Neural cell (in vitro differentiated cells): ENCODE measurements around the gene PRKCA. TPM values are rescaled to one million over a fixed set of nuclear protein-coding genes. Genes with fewer than 3 reads are reported as not detected.

Experiments used
- H2AFZ ChIP-seq: fragments of 200-600, 300-800 bp; sonication (generic), shearing (Covaris generic); 2 replicates; pipeline ENCODE4 v1.6.0; 2014; ENCODE audit warnings: low read depth, mild to moderate bottlenecking, antibody characterized with exemption, low read length, moderate library complexity
- H3F3A ChIP-seq: fragments of 200-600 bp; shearing (Covaris generic); 2 replicates; pipeline ENCODE4 v1.6.1; 2016; ENCODE audit warnings: mild to moderate bottlenecking, moderate library complexity, mixed read lengths, antibody characterized with exemption, low read length; ENCODE audit not compliant: insufficient read depth, poor library complexity, severe bottlenecking
- H3K27ac ChIP-seq: fragments of 200-600, 300-800 bp; sonication (generic), shearing (Covaris generic); 2 replicates; pipeline ENCODE4 v1.5.1; 2014; ENCODE audit warnings: mild to moderate bottlenecking, low read length, moderate library complexity
- H3K27me3 ChIP-seq: fragments of 300-800, 200-600 bp; sonication (generic), shearing (Covaris generic); 2 replicates; pipeline ENCODE4 v1.6.0; 2014; ENCODE audit warnings: mild to moderate bottlenecking, low read depth, low read length, moderate library complexity; ENCODE audit not compliant: insufficient read depth
- H3K36me3 ChIP-seq: fragments of 300-800, 200-600 bp; sonication (generic), shearing (Covaris generic); 2 replicates; pipeline ENCODE4 v1.5.1; 2014; ENCODE audit warnings: mild to moderate bottlenecking, antibody characterized with exemption, low read length, moderate library complexity; ENCODE audit not compliant: insufficient read depth
- H3K4me2 ChIP-seq: fragments of 300-800, 200-600 bp; sonication (generic), shearing (Covaris generic); 2 replicates; pipeline ENCODE4 v1.6.0; 2014; ENCODE audit warnings: mild to moderate bottlenecking, low read length
- H3K4me3 ChIP-seq: fragments of 300-800, 200-600 bp; sonication (generic), shearing (Covaris generic); 2 replicates; pipeline ENCODE4 v1.5.1; 2014; ENCODE audit warnings: mild to moderate bottlenecking, low read length, moderate library complexity
- H3K79me2 ChIP-seq: fragments of 200-600 bp; shearing (Covaris generic); replicated peaks from 2 replicates; pipeline ENCODE4 v1.6.0; 2014; ENCODE audit warnings: mild to moderate bottlenecking, low read length, moderate library complexity; ENCODE audit not compliant: insufficient read depth
- H3K9ac ChIP-seq: fragments of 300-800, 200-600 bp; sonication (generic), shearing (Covaris generic); 2 replicates; pipeline ENCODE4 v1.6.1; 2016; ENCODE audit warnings: mild to moderate bottlenecking, low read length, mixed read lengths
- H3K9me2 ChIP-seq: fragments of 200-600 bp; shearing (Covaris generic); 2 replicates; pipeline ENCODE4 v1.6.1; 2016; ENCODE audit warnings: mild to moderate bottlenecking, low read length, mixed read lengths; ENCODE audit not compliant: insufficient read depth
- H3K9me3 ChIP-seq: fragments of 200-600, 300-800 bp; sonication (generic), shearing (Covaris generic); 2 replicates; pipeline ENCODE4 v1.6.1; 2016; ENCODE audit warnings: mild to moderate bottlenecking, mixed run types, low read length, moderate library complexity, mixed read lengths
- H4K20me1 ChIP-seq: fragments of 200-600 bp; shearing (Covaris generic); 2 replicates; pipeline ENCODE4 v1.6.1; 2016; ENCODE audit warnings: mild to moderate bottlenecking, mixed run types; ENCODE audit not compliant: insufficient read depth
- CTCF ChIP-seq: fragments of 450-650 bp; IDR thresholded peaks from 2 replicates; pipeline ENCODE4 v1.5.1; 2014; ENCODE audit warnings: antibody characterized with exemption, mild to moderate bottlenecking, moderate library complexity; ENCODE audit not compliant: poor library complexity, severe bottlenecking
- EP300 ChIP-seq: fragments of 450-650 bp; conservative IDR thresholded peaks from 2 replicates; pipeline ENCODE4 v1.6.1; 2014; ENCODE audit warnings: antibody characterized with exemption, mild to moderate bottlenecking, moderate library complexity; ENCODE audit not compliant: poor library complexity, severe bottlenecking
- EZH2 ChIP-seq: fragments of 200-600, 300-800 bp; shearing (Covaris generic), sonication (generic); IDR thresholded peaks from 2 replicates; pipeline ENCODE4 v1.6.1; 2014; ENCODE audit warnings: antibody characterized with exemption, low read length, borderline replicate concordance, mild to moderate bottlenecking; ENCODE audit not compliant: insufficient read depth, poor library complexity, severe bottlenecking
- MXI1 ChIP-seq: fragments of 450-650 bp; conservative IDR thresholded peaks from 2 replicates; pipeline ENCODE4 v1.6.1; 2014; ENCODE audit warnings: antibody characterized with exemption, mild to moderate bottlenecking; ENCODE audit not compliant: poor library complexity, severe bottlenecking
- POLR2AphosphoS5 ChIP-seq: IDR thresholded peaks from 2 replicates; pipeline ENCODE4 v1.6.1; 2012
- RAD21 ChIP-seq: fragments of 450-650 bp; conservative IDR thresholded peaks from 2 replicates; pipeline ENCODE4 v1.6.1; 2014; ENCODE audit warnings: antibody characterized with exemption, mild to moderate bottlenecking, moderate library complexity
- REST ChIP-seq: IDR thresholded peaks from 2 replicates; pipeline ENCODE4 v1.6.1; 2012; ENCODE audit warnings: borderline replicate concordance
- SMC3 ChIP-seq: fragments of 450-650 bp; conservative IDR thresholded peaks from 2 replicates; pipeline ENCODE4 v1.6.1; 2014; ENCODE audit warnings: antibody characterized with exemption, mild to moderate bottlenecking, moderate library complexity; ENCODE audit not compliant: poor library complexity
- TAF1 ChIP-seq: IDR thresholded peaks from 2 replicates; pipeline ENCODE4 v1.6.1; 2012; ENCODE audit warnings: low read depth
- polyA plus RNA-seq: library from polyadenylated mRNA; depleted of rRNA; stranded (reverse); fragments of >200 nt; gene quantifications from 2 replicates; pipeline ENCODE4 v1.2.3, GENCODE V29; 2014

The PRKCA gene
- polyA plus RNA-seq, 1 donor from 2014 or later, result 5.9 TPM

- no peak overlapping the region for H3K4me2 ChIP-seq
- H3K4me3 ChIP-seq, result no peak overlapping the region
- no peaks in the 10 kb centered on the region for H3F3A ChIP-seq
- no peak overlapping the region for H3K27ac ChIP-seq
- no peaks in the 10 kb centered on the region for H4K20me1 ChIP-seq
- no peak overlapping the region for H3K9ac ChIP-seq
- no peaks in the 10 kb centered on the region for H3K9me2 ChIP-seq
- no peak overlapping the region for H2AFZ ChIP-seq
- H3K27me3 ChIP-seq, result no peaks in the 10 kb centered on the region
- no peaks in the 10 kb centered on the region for H3K36me3 ChIP-seq
- no peaks in the 10 kb centered on the region for H3K79me2 ChIP-seq
- H3K9me3 ChIP-seq, result no peaks in the 10 kb centered on the region
- TF ChIP-seq TAF1 (no peak), RAD21 (no peak), REST (no peak), CTCF (no peak), SMC3 (no peak), MXI1 (no peak), POLR2AphosphoS5 (no peak), EP300 (no peak)
These were observed 302.0 kb downstream of the PRKCA start for GRCh38 chr17:66604376-66604775.

- no peak for TF ChIP-seq CTCF
- TF ChIP-seq EZH2, result no peak
- no peak for TF ChIP-seq MXI1
- no peak for TF ChIP-seq TAF1
- TF ChIP-seq SMC3, result no peak
- TF ChIP-seq RAD21, result no peak
- TF ChIP-seq REST, result no peak
- no peak for TF ChIP-seq POLR2AphosphoS5
- TF ChIP-seq EP300, result no peak
- no peak overlapping the region for H3K9ac ChIP-seq
- H2AFZ ChIP-seq, result no peak overlapping the region
- H3K9me2 ChIP-seq, result no peaks in the 10 kb centered on the region
- no peak overlapping the region for H3K4me2 ChIP-seq
- no peaks in the 10 kb centered on the region for H4K20me1 ChIP-seq
- no peak overlapping the region for H3K27ac ChIP-seq
- no peaks in the 10 kb centered on the region for H3K36me3 ChIP-seq
- H3F3A ChIP-seq, result no peaks in the 10 kb centered on the region
- H3K9me3 ChIP-seq, result no peaks in the 10 kb centered on the region
- no peaks in the 10 kb centered on the region for H3K27me3 ChIP-seq
- no peaks in the 10 kb centered on the region for H3K79me2 ChIP-seq
- H3K4me3 ChIP-seq, result no peak overlapping the region
These were observed 303.1 kb downstream of the PRKCA start for GRCh38 chr17:66605541-66605940.
